Measurements from ENCODE around the gene ALS2CL.

Gene ALS2CL

GRCh38 chr3:46664971-46665762 is 28.3 kb downstream of the ALS2CL start:
- Histone ChIP-seq H3K36me3 (ENCODE audit: insufficient read depth, insufficient read length, low read length) (no peaks in the 10 kb centered on the region), H3K4me3 (ENCODE audit: insufficient read length, low read depth) (no peak overlapping the region), H3K9me3 (ENCODE audit: insufficient read depth, low read length) (no peaks in the 10 kb centered on the region), H3K4me1 (ENCODE audit: insufficient read depth, insufficient read length) (peaks cover 20% of the 10 kb centered on the region), H3K9ac (ENCODE audit: insufficient read length, low read depth) (no peak overlapping the region), H3K27me3 (ENCODE audit: insufficient read depth, insufficient read length) (no peaks in the 10 kb centered on the region)
- TF ChIP-seq ZNF274 (IDR thresholded peaks at IDR 0.05; ENCODE audit: low read depth, low read length) (no peak), YY1 (IDR thresholded peaks at IDR 0.05; ENCODE audit: insufficient read depth, insufficient read length) (no peak), SUZ12 (IDR thresholded peaks at IDR 0.05; ENCODE audit: extremely low read depth, insufficient read depth, insufficient read length) (no peak)
- DNase-seq (ENCODE audit: low read depth, low spot score) = no peak

- Histone ChIP-seq H3K27me3 (ENCODE audit: insufficient read depth, insufficient read length) (no peaks in the 10 kb centered on the region), H3K4me3 (ENCODE audit: insufficient read length, low read depth) (no peak overlapping the region), H3K9me3 (ENCODE audit: insufficient read depth, low read length) (no peaks in the 10 kb centered on the region), H3K9ac (ENCODE audit: insufficient read length, low read depth) (no peak overlapping the region), H3K4me1 (ENCODE audit: insufficient read depth, insufficient read length) (peaks cover 23% of the 10 kb centered on the region), H3K36me3 (ENCODE audit: insufficient read depth, insufficient read length, low read length) (no peaks in the 10 kb centered on the region)
- TF ChIP-seq YY1 (IDR thresholded peaks at IDR 0.05; ENCODE audit: insufficient read depth, insufficient read length) (no peak), SUZ12 (IDR thresholded peaks at IDR 0.05; ENCODE audit: extremely low read depth, insufficient read depth, insufficient read length) (no peak), ZNF274 (IDR thresholded peaks at IDR 0.05; ENCODE audit: low read depth, low read length) (no peak)
- DNase-seq (ENCODE audit: low read depth, low spot score) = no peak
These were observed 29.1 kb downstream of the ALS2CL start for GRCh38 chr3:46664188-46664970.

- TF ChIP-seq ZNF274 (IDR thresholded peaks at IDR 0.05; ENCODE audit: low read depth, low read length) = no peak
- TF ChIP-seq YY1 (IDR thresholded peaks at IDR 0.05; ENCODE audit: insufficient read depth, insufficient read length) = no peak
- TF ChIP-seq SUZ12 (IDR thresholded peaks at IDR 0.05; ENCODE audit: extremely low read depth, insufficient read depth, insufficient read length) = no peak
- Histone ChIP-seq H3K9ac (ENCODE audit: insufficient read length, low read depth) (no peak overlapping the region), H3K27me3 (ENCODE audit: insufficient read depth, insufficient read length) (no peaks in the 10 kb centered on the region), H3K4me1 (ENCODE audit: insufficient read depth, insufficient read length) (peaks cover 23% of the 10 kb centered on the region), H3K9me3 (ENCODE audit: insufficient read depth, low read length) (no peaks in the 10 kb centered on the region), H3K4me3 (ENCODE audit: insufficient read length, low read depth) (no peak overlapping the region), H3K36me3 (ENCODE audit: insufficient read depth, insufficient read length, low read length) (no peaks in the 10 kb centered on the region)
- DNase-seq (ENCODE audit: low read depth, low spot score) = no peak
These were observed 29.8 kb downstream of the ALS2CL start for GRCh38 chr3:46663591-46664135.

DNA sequence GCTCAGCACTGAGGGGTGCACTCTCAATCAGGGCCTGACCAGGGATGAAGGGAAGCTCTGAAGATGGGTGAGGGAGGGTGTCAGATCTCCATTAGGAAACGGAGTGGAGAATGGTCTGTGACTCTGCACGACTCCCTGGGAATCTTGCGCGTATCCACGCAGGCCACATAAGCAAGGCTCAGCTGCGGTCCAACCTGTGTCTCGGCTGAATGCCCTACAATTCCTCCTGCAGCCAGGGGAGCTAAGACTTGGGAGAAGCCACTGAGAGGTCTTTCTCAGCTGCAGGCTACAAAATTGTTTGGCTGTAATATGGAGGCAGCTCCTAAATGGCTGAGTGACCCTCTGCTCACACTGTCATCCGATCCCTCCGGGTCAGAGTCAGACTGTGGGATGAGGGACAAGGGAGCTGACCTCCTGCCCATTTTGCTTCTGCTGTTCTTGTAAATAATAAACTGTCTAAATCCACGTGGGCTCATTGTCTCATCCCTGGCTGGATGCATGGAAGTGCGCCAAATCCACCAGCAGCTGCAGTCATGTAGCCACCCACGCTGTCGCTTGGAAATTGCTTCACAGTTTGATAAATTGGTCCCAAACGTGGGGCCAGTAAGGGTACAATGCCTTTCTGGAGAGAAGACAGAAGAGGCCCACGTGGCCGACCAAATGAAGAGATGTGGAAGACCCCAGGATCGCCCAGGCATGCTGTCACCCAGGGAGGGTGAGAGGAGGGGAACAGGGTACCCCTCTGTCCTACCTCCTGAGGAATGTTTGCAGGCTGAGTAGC is 30.5 kb downstream of the ALS2CL start:
- no peaks in the 10 kb centered on the region for H3K9me3 ChIP-seq (ENCODE audit: insufficient read depth, low read length)
- H3K4me1 ChIP-seq (ENCODE audit: insufficient read depth, insufficient read length) = peaks cover 23% of the 10 kb centered on the region
- H3K9ac ChIP-seq (ENCODE audit: insufficient read length, low read depth) = no peak overlapping the region
- no peaks in the 10 kb centered on the region for H3K27me3 ChIP-seq (ENCODE audit: insufficient read depth, insufficient read length)
- TF ChIP-seq SUZ12 (IDR thresholded peaks at IDR 0.05; ENCODE audit: extremely low read depth, insufficient read depth, insufficient read length) (no peak), ZNF274 (IDR thresholded peaks at IDR 0.05; ENCODE audit: low read depth, low read length) (no peak), YY1 (IDR thresholded peaks at IDR 0.05; ENCODE audit: insufficient read depth, insufficient read length) (no peak)
- H3K4me3 ChIP-seq (ENCODE audit: insufficient read length, low read depth) = no peak overlapping the region
- DNase-seq (ENCODE audit: low read depth, low spot score) = no peak
- no peaks in the 10 kb centered on the region for H3K36me3 ChIP-seq (ENCODE audit: insufficient read depth, insufficient read length, low read length)

GRCh38 chr3:46661776-46662766 is 31.4 kb downstream of the ALS2CL start:
- Histone ChIP-seq H3K9me3 (ENCODE audit: insufficient read depth, low read length) (no peaks in the 10 kb centered on the region), H3K4me1 (ENCODE audit: insufficient read depth, insufficient read length) (peaks cover 25% of the 10 kb centered on the region), H3K27me3 (ENCODE audit: insufficient read depth, insufficient read length) (no peaks in the 10 kb centered on the region), H3K4me3 (ENCODE audit: insufficient read length, low read depth) (no peak overlapping the region), H3K36me3 (ENCODE audit: insufficient read depth, insufficient read length, low read length) (no peaks in the 10 kb centered on the region), H3K9ac (ENCODE audit: insufficient read length, low read depth) (peak overlapping the region; percentile 47)
- no peak for DNase-seq (ENCODE audit: low read depth, low spot score)
- TF ChIP-seq YY1 (IDR thresholded peaks at IDR 0.05; ENCODE audit: insufficient read depth, insufficient read length) (no peak), ZNF274 (IDR thresholded peaks at IDR 0.05; ENCODE audit: low read depth, low read length) (no peak), SUZ12 (IDR thresholded peaks at IDR 0.05; ENCODE audit: extremely low read depth, insufficient read depth, insufficient read length) (no peak)
